GM23338 (cell line): ENCODE measurements around the gene PDE7B. TPM values are rescaled to one million over a fixed set of nuclear protein-coding genes. Genes with fewer than 3 reads are reported as not detected.

ENCODE experiments used
- ATAC-seq: fragments of 200-7000 bp; cut with Tn5 transposase; 3 replicates; pipeline ENCODE4 v1.9.1; 2020
- DNase-seq: peaks from one replicate; pipeline ENCODE4 v3.0.0-alpha.2; 2015; ENCODE audit warnings: low spot score
- H2AFZ ChIP-seq: fragments of 200-600 bp; sonication (generic); 2 replicates; pipeline ENCODE4 v1.8.0; 2016; ENCODE audit warnings: antibody characterized with exemption, mild to moderate bottlenecking, moderate library complexity
- H3F3A ChIP-seq: fragments of 200-600 bp; sonication (generic); replicated peaks from 2 replicates; pipeline ENCODE4 v1.8.0; 2017; ENCODE audit warnings: antibody characterized with exemption, mixed run types, low read depth
- H3K27ac ChIP-seq: fragments of 200-600 bp; sonication (generic); 2 replicates; pipeline ENCODE4 v1.6.1; 2016; ENCODE audit warnings: low read depth
- H3K27me3 ChIP-seq: fragments of 200-600 bp; sonication (generic); 2 replicates; pipeline ENCODE4 v1.8.0; 2016; ENCODE audit warnings: mild to moderate bottlenecking, mixed run types, moderate library complexity; ENCODE audit not compliant: insufficient read depth
- H3K36me3 ChIP-seq: fragments of 200-600 bp; sonication (generic); 2 replicates; pipeline ENCODE4 v1.8.0; 2016; ENCODE audit warnings: mild to moderate bottlenecking; ENCODE audit not compliant: insufficient read depth
- H3K4me1 ChIP-seq: fragments of 200-600 bp; sonication (generic); 2 replicates; pipeline ENCODE4 v1.8.0; 2016; ENCODE audit warnings: mild to moderate bottlenecking, moderate library complexity; ENCODE audit not compliant: insufficient read depth
- H3K4me2 ChIP-seq: fragments of 200-600 bp; sonication (generic); 2 replicates; pipeline ENCODE4 v1.7.1; 2017; ENCODE audit warnings: mixed run types
- H3K4me3 ChIP-seq: fragments of 200-600 bp; sonication (generic); 2 replicates; pipeline ENCODE4 v1.6.1; 2016; ENCODE audit warnings: mixed run types
- H3K79me2 ChIP-seq: fragments of 200-600 bp; sonication (generic); replicated peaks from 2 replicates; pipeline ENCODE4 v1.8.0; 2017; ENCODE audit warnings: mild to moderate bottlenecking; ENCODE audit not compliant: insufficient read depth
- H3K9me2 ChIP-seq: fragments of 200-600 bp; sonication (generic); 2 replicates; pipeline ENCODE4 v1.8.0; 2017; ENCODE audit not compliant: insufficient read depth
- H4K20me1 ChIP-seq: fragments of 200-600 bp; sonication (generic); replicated peaks from 2 replicates; pipeline ENCODE4 v1.8.0; 2017; ENCODE audit warnings: mild to moderate bottlenecking; ENCODE audit not compliant: insufficient read depth
- H3K27ac Mint-ChIP-seq: 2 replicates; pipeline ENCODE4 v1.8.0; 2020; ENCODE audit warnings: inconsistent platforms, mild to moderate bottlenecking, moderate library complexity, mixed read lengths
- H3K27me3 Mint-ChIP-seq: 3 replicates; pipeline ENCODE4 v1.8.0; 2022; ENCODE audit warnings: low read depth, mild to moderate bottlenecking, moderate library complexity, mixed read lengths, inconsistent platforms; ENCODE audit not compliant: insufficient read depth, poor library complexity
- H3K36me3 Mint-ChIP-seq: 3 replicates; pipeline ENCODE4 v1.8.0; 2021; ENCODE audit warnings: low read depth, mild to moderate bottlenecking, inconsistent platforms, moderate library complexity, mixed read lengths
- H3K4me1 Mint-ChIP-seq: 3 replicates; pipeline ENCODE4 v1.8.0; 2020; ENCODE audit warnings: mild to moderate bottlenecking, inconsistent platforms, mixed read lengths
- H3K4me3 Mint-ChIP-seq: 3 replicates; pipeline ENCODE4 v1.8.0; 2021; ENCODE audit warnings: moderate library complexity, mild to moderate bottlenecking, inconsistent platforms, mixed read lengths
- H3K9me3 Mint-ChIP-seq: 3 replicates; pipeline ENCODE4 v1.8.0; 2020; ENCODE audit warnings: moderate library complexity, mild to moderate bottlenecking, inconsistent platforms, mixed read lengths
- CREB1 ChIP-seq: fragments of 250-450 bp; sonication (Bioruptor Pico); IDR thresholded peaks from 2 replicates; pipeline ENCODE4 v1.5.0; 2020; ENCODE audit warnings: low read depth, mild to moderate bottlenecking, moderate library complexity
- EZH2 ChIP-seq: fragments of 200-600 bp; sonication (generic); IDR thresholded peaks from one replicate; pipeline ENCODE4 v1.8.0; 2017; ENCODE audit warnings: antibody characterized with exemption, mild to moderate bottlenecking, low read depth; ENCODE audit not compliant: unreplicated experiment
- EZH2phosphoT487 ChIP-seq: fragments of 200-600 bp; sonication (generic); IDR thresholded peaks from one replicate; pipeline ENCODE4 v1.8.1; 2018; ENCODE audit warnings: antibody characterized with exemption; ENCODE audit not compliant: unreplicated experiment
- JUNB ChIP-seq: IDR thresholded peaks from one replicate; pipeline ENCODE4 v1.6.1; 2016; ENCODE audit warnings: antibody characterized with exemption; ENCODE audit not compliant: unreplicated experiment
- POLR2AphosphoS5 ChIP-seq: IDR thresholded peaks from 2 replicates; pipeline ENCODE4 v1.6.1; 2016; ENCODE audit warnings: antibody characterized with exemption, low read depth
- ZNF114 ChIP-seq: fragments of 250-450 bp; sonication (Bioruptor Pico); IDR thresholded peaks from 2 replicates; pipeline ENCODE4 v1.5.0; 2020; ENCODE audit warnings: mild to moderate bottlenecking, moderate library complexity
- polyA plus RNA-seq: library from polyadenylated mRNA; unstranded; fragments of >200 nt; fragmentation: Nextera tagmentation; extraction: Ambion mirVana; gene quantifications from 2 replicates; pipeline ENCODE4 v1.2.1, GENCODE V29; 2016
- total RNA-seq: library from RNA; depleted of rRNA; stranded (reverse); fragments of >200 nt; shearing (Covaris generic); gene quantifications from 2 replicates; pipeline ENCODE4 v1.2.3, GENCODE V29; 2014
- TF ChIP-seq, protein P1 (sequence below): fragments of 250-450 bp; sonication (Bioruptor Pico); IDR thresholded peaks from 2 replicates; pipeline ENCODE4 v1.5.0; 2020; ENCODE audit warnings: mild to moderate bottlenecking, moderate library complexity
- TF ChIP-seq, protein P2 (sequence below): IDR thresholded peaks from 2 replicates; pipeline ENCODE4 v1.6.1; 2016; ENCODE audit warnings: antibody characterized with exemption

Gene PDE7B
- total and polyA plus RNA-seq, 2 experiments from 2014 or later: 0.07 TPM; not detected in 1

DNA sequence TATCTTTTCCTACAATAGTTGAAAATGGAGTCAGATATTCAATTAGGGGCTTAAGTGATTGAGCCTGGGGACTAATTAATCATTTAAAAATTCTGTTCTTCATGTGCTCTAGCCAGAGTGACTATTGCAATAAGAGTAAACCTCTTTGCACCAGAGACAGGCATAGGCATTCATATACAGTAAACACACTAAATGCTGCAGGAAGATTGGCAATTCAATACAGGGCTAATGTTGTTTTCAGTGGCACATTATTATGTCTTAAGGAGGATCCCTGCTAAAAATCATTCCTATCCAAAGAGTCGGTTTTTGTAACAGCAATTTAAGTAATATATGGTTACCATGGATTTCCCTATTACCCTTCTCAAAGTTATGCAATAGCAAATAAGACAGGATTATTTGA is 1.2 kb downstream of the PDE7B start (continued):
- TF ChIP-seq, protein P1, sequence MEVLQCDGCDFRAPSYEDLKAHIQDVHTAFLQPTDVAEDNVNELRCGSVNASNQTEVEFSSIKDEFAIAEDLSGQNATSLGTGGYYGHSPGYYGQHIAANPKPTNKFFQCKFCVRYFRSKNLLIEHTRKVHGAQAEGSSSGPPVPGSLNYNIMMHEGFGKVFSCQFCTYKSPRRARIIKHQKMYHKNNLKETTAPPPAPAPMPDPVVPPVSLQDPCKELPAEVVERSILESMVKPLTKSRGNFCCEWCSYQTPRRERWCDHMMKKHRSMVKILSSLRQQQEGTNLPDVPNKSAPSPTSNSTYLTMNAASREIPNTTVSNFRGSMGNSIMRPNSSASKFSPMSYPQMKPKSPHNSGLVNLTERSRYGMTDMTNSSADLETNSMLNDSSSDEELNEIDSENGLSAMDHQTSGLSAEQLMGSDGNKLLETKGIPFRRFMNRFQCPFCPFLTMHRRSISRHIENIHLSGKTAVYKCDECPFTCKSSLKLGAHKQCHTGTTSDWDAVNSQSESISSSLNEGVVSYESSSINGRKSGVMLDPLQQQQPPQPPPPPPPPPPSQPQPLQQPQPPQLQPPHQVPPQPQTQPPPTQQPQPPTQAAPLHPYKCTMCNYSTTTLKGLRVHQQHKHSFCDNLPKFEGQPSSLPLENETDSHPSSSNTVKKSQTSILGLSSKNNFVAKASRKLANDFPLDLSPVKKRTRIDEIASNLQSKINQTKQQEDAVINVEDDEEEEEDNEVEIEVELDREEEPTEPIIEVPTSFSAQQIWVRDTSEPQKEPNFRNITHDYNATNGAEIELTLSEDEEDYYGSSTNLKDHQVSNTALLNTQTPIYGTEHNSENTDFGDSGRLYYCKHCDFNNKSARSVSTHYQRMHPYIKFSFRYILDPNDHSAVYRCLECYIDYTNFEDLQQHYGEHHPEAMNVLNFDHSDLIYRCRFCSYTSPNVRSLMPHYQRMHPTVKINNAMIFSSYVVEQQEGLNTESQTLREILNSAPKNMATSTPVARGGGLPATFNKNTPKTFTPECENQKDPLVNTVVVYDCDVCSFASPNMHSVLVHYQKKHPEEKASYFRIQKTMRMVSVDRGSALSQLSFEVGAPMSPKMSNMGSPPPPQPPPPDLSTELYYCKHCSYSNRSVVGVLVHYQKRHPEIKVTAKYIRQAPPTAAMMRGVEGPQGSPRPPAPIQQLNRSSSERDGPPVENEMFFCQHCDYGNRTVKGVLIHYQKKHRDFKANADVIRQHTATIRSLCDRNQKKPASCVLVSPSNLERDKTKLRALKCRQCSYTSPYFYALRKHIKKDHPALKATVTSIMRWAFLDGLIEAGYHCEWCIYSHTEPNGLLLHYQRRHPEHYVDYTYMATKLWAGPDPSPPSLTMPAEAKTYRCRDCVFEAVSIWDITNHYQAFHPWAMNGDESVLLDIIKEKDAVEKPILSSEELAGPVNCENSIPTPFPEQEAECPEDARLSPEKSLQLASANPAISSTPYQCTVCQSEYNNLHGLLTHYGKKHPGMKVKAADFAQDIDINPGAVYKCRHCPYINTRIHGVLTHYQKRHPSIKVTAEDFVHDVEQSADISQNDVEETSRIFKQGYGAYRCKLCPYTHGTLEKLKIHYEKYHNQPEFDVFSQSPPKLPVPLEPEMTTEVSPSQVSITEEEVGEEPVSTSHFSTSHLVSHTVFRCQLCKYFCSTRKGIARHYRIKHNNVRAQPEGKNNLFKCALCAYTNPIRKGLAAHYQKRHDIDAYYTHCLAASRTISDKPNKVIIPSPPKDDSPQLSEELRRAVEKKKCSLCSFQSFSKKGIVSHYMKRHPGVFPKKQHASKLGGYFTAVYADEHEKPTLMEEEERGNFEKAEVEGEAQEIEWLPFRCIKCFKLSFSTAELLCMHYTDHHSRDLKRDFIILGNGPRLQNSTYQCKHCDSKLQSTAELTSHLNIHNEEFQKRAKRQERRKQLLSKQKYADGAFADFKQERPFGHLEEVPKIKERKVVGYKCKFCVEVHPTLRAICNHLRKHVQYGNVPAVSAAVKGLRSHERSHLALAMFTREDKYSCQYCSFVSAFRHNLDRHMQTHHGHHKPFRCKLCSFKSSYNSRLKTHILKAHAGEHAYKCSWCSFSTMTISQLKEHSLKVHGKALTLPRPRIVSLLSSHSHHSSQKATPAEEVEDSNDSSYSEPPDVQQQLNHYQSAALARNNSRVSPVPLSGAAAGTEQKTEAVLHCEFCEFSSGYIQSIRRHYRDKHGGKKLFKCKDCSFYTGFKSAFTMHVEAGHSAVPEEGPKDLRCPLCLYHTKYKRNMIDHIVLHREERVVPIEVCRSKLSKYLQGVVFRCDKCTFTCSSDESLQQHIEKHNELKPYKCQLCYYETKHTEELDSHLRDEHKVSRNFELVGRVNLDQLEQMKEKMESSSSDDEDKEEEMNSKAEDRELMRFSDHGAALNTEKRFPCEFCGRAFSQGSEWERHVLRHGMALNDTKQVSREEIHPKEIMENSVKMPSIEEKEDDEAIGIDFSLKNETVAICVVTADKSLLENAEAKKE (CRISPR knock-in tag): no peak
- TF ChIP-seq ZNF114 (CRISPR knock-in tag) (no peak), POLR2AphosphoS5 (no peak), JUNB (no peak)
- TF ChIP-seq, protein P2, sequence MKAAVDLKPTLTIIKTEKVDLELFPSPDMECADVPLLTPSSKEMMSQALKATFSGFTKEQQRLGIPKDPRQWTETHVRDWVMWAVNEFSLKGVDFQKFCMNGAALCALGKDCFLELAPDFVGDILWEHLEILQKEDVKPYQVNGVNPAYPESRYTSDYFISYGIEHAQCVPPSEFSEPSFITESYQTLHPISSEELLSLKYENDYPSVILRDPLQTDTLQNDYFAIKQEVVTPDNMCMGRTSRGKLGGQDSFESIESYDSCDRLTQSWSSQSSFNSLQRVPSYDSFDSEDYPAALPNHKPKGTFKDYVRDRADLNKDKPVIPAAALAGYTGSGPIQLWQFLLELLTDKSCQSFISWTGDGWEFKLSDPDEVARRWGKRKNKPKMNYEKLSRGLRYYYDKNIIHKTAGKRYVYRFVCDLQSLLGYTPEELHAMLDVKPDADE: no peak

DNA sequence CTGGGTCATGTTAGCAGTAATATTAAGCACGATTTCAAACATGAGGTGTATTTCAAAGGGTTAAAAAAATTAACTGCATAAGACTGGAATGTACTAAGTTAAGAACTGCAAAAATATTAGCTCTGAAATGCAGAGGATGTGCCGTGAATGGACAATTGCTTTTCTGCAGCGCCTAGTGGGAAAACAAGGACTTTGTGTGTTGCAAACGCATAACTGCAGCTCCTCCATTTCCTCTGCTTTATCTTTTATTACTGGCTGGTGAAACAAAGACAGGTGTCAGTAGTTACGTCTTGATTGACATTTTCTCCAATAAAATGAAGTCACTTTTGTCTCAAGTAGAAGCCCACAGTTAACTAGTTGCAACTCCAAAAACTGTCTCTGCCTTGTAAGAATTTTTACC is 1.7 kb downstream of the PDE7B start:
- Mint-ChIP-seq H3K27ac (no peak overlapping the region), H3K4me1 (peaks cover 18% of the 10 kb centered on the region), H3K36me3 (no peaks in the 10 kb centered on the region), H3K9me3 (no peaks in the 10 kb centered on the region), H3K4me3 (no peak overlapping the region), H3K27me3 (peaks cover 2% of the 10 kb centered on the region)
- no peaks in the 10 kb centered on the region; the same call in none of the 2 replicates for H3K9me2 ChIP-seq
- no peaks in the 10 kb centered on the region for H3K79me2 ChIP-seq
- no peak overlapping the region for H3K27ac ChIP-seq
- no peak overlapping the region; the same call in 1 of the 2 replicates for H2AFZ ChIP-seq
- ATAC-seq: no peak
- no peaks in the 10 kb centered on the region for H3K36me3 ChIP-seq
- 0 out of 2 replicates have a peak, but pooled peaks cover 5% of the 10 kb centered on the region for H3K4me1 ChIP-seq
- no peak overlapping the region for H3K4me3 ChIP-seq
- H3K4me2 ChIP-seq: no peak overlapping the region
- H3F3A ChIP-seq: no peaks in the 10 kb centered on the region
- H3K27me3 ChIP-seq: no peaks in the 10 kb centered on the region
- H4K20me1 ChIP-seq: no peaks in the 10 kb centered on the region
- no peak for DNase-seq
- no peak for TF ChIP-seq EZH2
- no peak for TF ChIP-seq CREB1 (CRISPR knock-in tag)
- TF ChIP-seq, protein P1 (CRISPR knock-in tag): no peak
- no peak for TF ChIP-seq POLR2AphosphoS5
- no peak for TF ChIP-seq EZH2phosphoT487
